A673 (cell line): ENCODE measurements around the gene FIBCD1.

Experiments
- CTCF ChIP-seq: fragments of 300-800, 200-600 bp; sonication (generic); conservative IDR thresholded peaks from 2 replicates; pipeline ENCODE4 v1.5.1; 2017; ENCODE audit warnings: low read depth, mild to moderate bottlenecking, antibody characterized with exemption, low read length, moderate library complexity, mixed read lengths
- EZH2 ChIP-seq: fragments of 200-600 bp; sonication (generic); IDR thresholded peaks from 2 replicates; pipeline ENCODE4 v1.6.1; 2017; ENCODE audit warnings: borderline replicate concordance, low read depth, mild to moderate bottlenecking, mixed read lengths, antibody characterized with exemption, low read length; ENCODE audit not compliant: poor library complexity, severe bottlenecking

- no peak for TF ChIP-seq EZH2
- no peak for TF ChIP-seq CTCF
Measured at GRCh38 chr9:130892477-130893304, 46.4 kb downstream of the FIBCD1 start.
